ENCODE measurements around the gene SLC5A5.

DNA sequence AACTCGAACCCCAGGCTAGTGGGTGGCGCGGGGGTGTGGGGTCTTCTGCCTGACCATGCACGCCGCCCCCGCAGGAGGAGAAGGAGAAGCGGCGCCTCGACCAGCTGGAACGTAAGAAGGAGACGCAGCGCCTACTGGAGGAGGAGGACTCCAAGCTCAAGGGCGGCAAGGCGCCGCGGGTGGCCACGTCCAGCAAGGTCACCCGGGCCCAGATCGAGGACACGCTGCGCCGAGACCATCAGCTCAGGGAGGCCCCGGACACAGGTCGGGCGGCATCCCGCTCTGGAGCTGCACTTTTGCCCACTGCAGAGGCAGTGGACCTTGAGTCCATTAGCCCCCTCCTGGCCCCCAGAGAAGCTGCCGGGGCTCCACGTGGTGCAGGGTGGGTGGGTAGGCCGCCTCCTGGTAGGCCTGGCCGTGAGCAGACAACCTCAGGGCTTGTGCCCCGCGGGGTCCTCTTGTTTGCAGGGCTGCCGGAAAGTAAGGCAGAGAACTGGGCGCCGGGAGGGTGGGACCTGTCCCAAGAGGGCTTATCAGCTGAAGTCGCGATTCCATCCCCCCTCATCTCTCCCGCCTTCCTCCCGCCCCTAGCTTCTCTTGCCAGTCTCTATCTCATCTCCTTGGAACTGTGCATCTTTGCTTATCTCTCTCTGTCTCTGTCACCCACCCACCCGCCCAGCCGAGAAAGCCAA is 71.0 kb downstream of the SLC5A5 start:
- TF ChIP-seq CTCF (conservative IDR thresholded peaks at IDR 0.05; ENCODE audit: low read depth, low read length) (no peak), CEBPB (IDR thresholded peaks at IDR 0.05; ENCODE audit: low read depth, low read length) (no peak), POLR2A (IDR thresholded peaks at IDR 0.05; ENCODE audit: low read depth, low read length) (no peak), CHD1 (IDR thresholded peaks at IDR 0.05; ENCODE audit: low read depth, low read length) (no peak), ELK1 (IDR thresholded peaks at IDR 0.05; ENCODE audit: borderline replicate concordance, low read depth, low read length) (no peak), FOS (IDR thresholded peaks at IDR 0.05; ENCODE audit: low read depth, low read length) (no peak), SMC3 (IDR thresholded peaks at IDR 0.05; ENCODE audit: low read depth, low read length) (no peak), RAD21 (IDR thresholded peaks at IDR 0.05; ENCODE audit: low read length) (no peak)
